GM08714 (cell line): ENCODE results near the gene MED14.
"Not testable (repeated sequence)": the region's sequence is repeated elsewhere in the genome, so short reads cannot be mapped to it uniquely, and the experiment has no call there.

Experiments used
- H3K4me3 ChIP-seq: fragments of 200-500 bp; sonication (Bioruptor generic); 2 replicates; pipeline ENCODE4 v1.5.1; 2014; ENCODE audit warnings: mild to moderate bottlenecking, low read length, inconsistent platforms
- ZNF274 ChIP-seq: IDR thresholded peaks from 2 replicates; pipeline ENCODE4 v1.6.1; 2012; ENCODE audit warnings: mild to moderate bottlenecking, low read depth, low read length

The MED14 gene

GRCh38 chrX:40735325-40736169 is at the start of gene MED14:
MED14 (minus strand) TSS chrX:40735542; CDS start chrX:40735412, 130 bp downstream.
- TF ChIP-seq ZNF274 = no peak

GRCh38 chrX:40784516-40785151 is 49.3 kb upstream of the MED14 start:
- no peak for TF ChIP-seq ZNF274
- no peak overlapping the region for H3K4me3 ChIP-seq

More at GRCh38 chrX:40735325-40736169, at the start of gene MED14:
- H3K4me3 ChIP-seq = peak within 1 kb of the TSS; percentile 96

DNA sequence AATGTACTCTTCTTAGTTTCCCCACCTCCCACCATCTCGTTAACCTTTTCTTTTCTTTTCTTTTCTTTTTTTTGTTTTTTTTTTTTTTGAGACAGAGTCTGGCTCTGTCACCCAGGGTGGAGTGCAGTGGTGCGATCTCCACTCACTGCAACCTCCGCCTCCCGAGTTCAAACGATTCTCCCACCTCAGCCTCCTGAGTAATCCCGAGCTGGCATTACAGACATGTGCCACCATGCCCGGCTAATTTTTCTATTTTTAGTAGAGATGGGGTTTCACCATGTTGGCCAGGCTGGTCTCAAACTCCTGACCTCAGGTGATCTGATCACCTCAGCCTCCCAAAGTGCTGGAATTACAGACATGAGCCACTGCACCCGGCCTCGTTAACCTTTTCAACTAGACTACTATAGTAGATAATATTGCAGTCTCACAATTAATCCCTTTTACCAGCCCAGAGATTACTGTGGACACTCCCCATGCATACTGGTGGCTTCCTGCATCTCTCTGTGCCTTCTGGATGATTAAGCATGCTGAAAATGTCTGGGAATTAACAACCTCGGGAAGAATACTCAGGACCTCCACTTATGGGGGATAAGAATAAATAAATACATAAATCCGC is 47.4 kb upstream of the MED14 start:
- H3K4me3 ChIP-seq = not testable (repeated sequence)

DNA sequence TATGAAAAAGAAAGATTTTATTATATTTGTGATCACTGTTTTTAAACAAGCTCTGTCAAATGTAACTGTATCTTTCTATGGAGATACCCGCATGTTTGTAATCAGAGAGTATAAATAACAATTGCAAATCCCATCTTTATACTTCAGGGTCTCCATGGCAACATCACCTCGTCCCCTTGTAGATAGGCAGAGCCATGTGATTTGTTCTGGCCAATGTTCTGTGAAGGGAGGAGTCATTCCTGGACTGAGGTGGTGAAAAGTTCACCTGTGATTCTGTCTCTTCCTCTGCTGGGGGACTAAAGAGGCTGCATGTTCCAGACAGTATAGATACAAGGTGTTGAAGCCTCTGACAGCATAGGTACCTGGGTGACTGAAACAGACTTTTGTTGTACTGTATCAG is 45.6 kb upstream of the MED14 start:
- TF ChIP-seq ZNF274 = no peak

GRCh38 chrX:40780082-40780481 is 44.7 kb upstream of the MED14 start:
- no peak for TF ChIP-seq ZNF274
- H3K4me3 ChIP-seq = no peak overlapping the region

More for the DNA sequence above, 45.6 kb upstream of the MED14 start:
- H3K4me3 ChIP-seq = no peak overlapping the region

DNA sequence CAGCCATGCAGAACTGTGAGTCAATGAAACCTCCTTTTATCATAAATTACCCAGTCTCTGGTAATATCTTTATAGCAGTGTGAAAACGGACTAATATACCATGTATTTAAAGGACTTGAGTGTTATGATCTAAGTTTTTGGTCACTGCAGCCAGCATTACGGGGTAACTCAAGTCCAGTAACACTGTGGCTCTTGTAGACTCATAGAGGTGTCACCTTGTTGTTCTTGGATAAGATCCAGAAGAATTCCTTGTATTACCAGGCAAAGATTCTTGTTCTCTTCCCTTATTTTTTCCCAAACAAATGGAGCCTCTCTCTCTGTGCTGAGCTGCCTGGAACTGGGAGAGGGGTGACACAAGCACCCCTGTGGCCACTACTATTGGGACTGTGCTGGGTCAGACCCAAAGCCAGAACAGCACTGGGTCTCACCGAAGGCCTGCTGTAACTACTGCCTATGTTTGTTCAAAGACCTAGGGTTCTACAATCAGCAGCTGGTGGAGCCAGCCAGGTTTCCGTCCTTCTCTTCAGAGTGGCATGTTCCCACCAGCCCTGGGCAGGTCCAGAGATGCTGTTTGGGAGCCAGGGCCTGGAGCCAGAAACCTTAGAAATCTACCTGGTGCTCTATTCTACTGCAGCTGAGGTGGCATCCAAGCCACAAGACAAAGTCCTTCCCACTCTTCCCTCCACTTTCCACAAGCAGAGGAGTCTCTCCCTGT is 43.7 kb upstream of the MED14 start:
- no peak for TF ChIP-seq ZNF274

GRCh38 chrX:40773809-40774208 is 38.5 kb upstream of the MED14 start:
- no peak overlapping the region for H3K4me3 ChIP-seq
- TF ChIP-seq ZNF274 = no peak

More for the DNA sequence above, 43.7 kb upstream of the MED14 start:
- no peak overlapping the region for H3K4me3 ChIP-seq

- TF ChIP-seq ZNF274 = no peak
- no peak overlapping the region for H3K4me3 ChIP-seq
These were observed 37.8 kb upstream of the MED14 start for GRCh38 chrX:40773188-40773587.

GRCh38 chrX:40772290-40772689 is 36.9 kb upstream of the MED14 start:
- TF ChIP-seq ZNF274 = no peak
- H3K4me3 ChIP-seq = no peak overlapping the region

- TF ChIP-seq ZNF274 = no peak
These were observed 26.4 kb upstream of the MED14 start for GRCh38 chrX:40761762-40762161.

DNA sequence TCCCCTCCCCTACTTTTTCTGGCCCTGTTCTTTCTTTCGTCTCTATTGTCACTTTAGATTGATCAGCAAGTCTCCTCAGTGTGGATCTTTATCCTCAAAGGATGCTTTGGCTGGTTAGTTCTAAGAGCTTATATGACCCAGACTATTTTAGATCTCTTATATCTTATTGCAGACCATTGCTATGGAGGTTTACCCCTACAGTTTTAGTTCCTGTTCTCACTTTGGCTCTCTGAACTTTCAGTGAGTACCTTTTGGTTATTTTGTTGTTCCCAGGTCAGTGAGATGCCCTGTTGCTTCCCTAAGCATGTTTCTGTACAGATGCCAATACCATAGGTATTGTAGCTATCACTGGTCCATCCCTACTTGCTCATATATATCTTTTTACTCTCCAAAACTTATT is 24.0 kb upstream of the MED14 start:
- no peak for TF ChIP-seq ZNF274
- H3K4me3 ChIP-seq = no peak overlapping the region

More at GRCh38 chrX:40761762-40762161, 26.4 kb upstream of the MED14 start:
- H3K4me3 ChIP-seq = no peak overlapping the region

DNA sequence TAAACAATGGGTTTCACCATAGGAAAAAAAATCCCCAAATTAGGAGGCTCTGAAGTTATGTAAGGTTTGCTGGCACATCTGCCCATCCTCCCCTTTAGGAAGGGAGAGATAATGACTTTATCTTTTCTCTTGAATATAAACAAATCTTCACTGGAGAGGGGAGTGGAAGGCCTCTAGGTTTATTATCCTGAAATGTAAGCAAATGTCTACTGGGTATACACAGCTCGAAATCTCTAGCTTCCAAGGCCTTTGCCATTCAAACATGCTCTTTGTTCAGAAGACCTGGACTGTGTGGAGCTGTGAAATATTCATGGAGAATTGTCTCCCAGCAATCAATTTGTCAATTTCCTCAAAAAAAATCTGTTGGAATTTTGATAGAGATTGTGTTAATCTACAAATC is 21.7 kb upstream of the MED14 start:
- no peak for TF ChIP-seq ZNF274
- H3K4me3 ChIP-seq = no peak overlapping the region

- TF ChIP-seq ZNF274 = no peak
- H3K4me3 ChIP-seq = no peak overlapping the region
These were observed 20.2 kb upstream of the MED14 start for GRCh38 chrX:40755291-40756249.
